GM21723 (cell line): Measurements from ENCODE around the gene HTR3C.
"Not testable (repeated sequence)": the region's sequence is repeated elsewhere in the genome, so short reads cannot be mapped to it uniquely, and the experiment has no call there.

ENCODE experiments used
- ATAC-seq: cut with Tn5 transposase; IDR thresholded peaks from one replicate; pipeline ENCODE4 v1.9.1; 2021; ENCODE audit warnings: mild to moderate bottlenecking, moderate library complexity; ENCODE audit not compliant: unreplicated experiment

Gene HTR3C

GRCh38 chr3:184030536-184030935, 22.3 kb upstream of the HTR3C start:
- no peak for ATAC-seq

GRCh38 chr3:184031187-184031792, 21.6 kb upstream of the HTR3C start, which contains the start of gene HTR3D:
Gene HTR3D (plus strand): TSS chr3:184031742. CDS start chr3:184031742, 0 bp downstream.
- no peak for ATAC-seq

GRCh38 chr3:184037816-184038215, 15.0 kb upstream of the HTR3C start:
- ATAC-seq = no peak

- ATAC-seq = not testable (repeated sequence)
These were observed 14.5 kb upstream of the HTR3C start for GRCh38 chr3:184038307-184038706.

- no peak for ATAC-seq
These were observed 13.4 kb upstream of the HTR3C start for GRCh38 chr3:184039414-184039813.

- ATAC-seq = no peak
These were observed 12.8 kb upstream of the HTR3C start for GRCh38 chr3:184040010-184040409.

- no peak for ATAC-seq
These were observed 10.2 kb upstream of the HTR3C start for GRCh38 chr3:184042617-184043016.

- ATAC-seq = no peak
These were observed 6.9 kb upstream of the HTR3C start for GRCh38 chr3:184045995-184046394.

- ATAC-seq = no peak
These were observed 2.5 kb upstream of the HTR3C start for GRCh38 chr3:184050217-184050847.

GRCh38 chr3:184058029-184058428, 5.2 kb downstream of the HTR3C start:
- no peak for ATAC-seq

GRCh38 chr3:184059424-184059823, 6.6 kb downstream of the HTR3C start:
- no peak for ATAC-seq

- no peak for ATAC-seq
These were observed 9.8 kb downstream of the HTR3C start for GRCh38 chr3:184062637-184063036.

- ATAC-seq = no peak
These were observed 13.4 kb downstream of the HTR3C start for GRCh38 chr3:184066211-184066610.

- ATAC-seq = no peak
These were observed 14.8 kb downstream of the HTR3C start for GRCh38 chr3:184067573-184068055.

GRCh38 chr3:184068344-184068743, 15.5 kb downstream of the HTR3C start:
- no peak for ATAC-seq

GRCh38 chr3:184071142-184071541, 18.3 kb downstream of the HTR3C start:
- not testable (repeated sequence) for ATAC-seq

GRCh38 chr3:184073621-184074020, 20.8 kb downstream of the HTR3C start:
- no peak for ATAC-seq

GRCh38 chr3:184075901-184076300, 23.1 kb downstream of the HTR3C start:
- no peak for ATAC-seq

GRCh38 chr3:184077881-184078280, 25.0 kb downstream of the HTR3C start:
- no peak for ATAC-seq

GRCh38 chr3:184078851-184079250, 26.0 kb downstream of the HTR3C start:
- no peak for ATAC-seq

- no peak for ATAC-seq
These were observed 28.4 kb downstream of the HTR3C start for GRCh38 chr3:184081116-184081830.

GRCh38 chr3:184082034-184082433, 29.2 kb downstream of the HTR3C start:
- ATAC-seq = no peak
